Kidney epithelial cell (primary cell): ENCODE measurements around the gene LHX4. TPM values are rescaled to one million over a fixed set of nuclear protein-coding genes. Genes with fewer than 3 reads are reported as not detected.

Experiments
- DNase-seq: peaks from one replicate; pipeline ENCODE4 v3.0.0-alpha.2; 2010; ENCODE audit warnings: low read depth
- H3K27me3 ChIP-seq: 2 replicates; pipeline ENCODE4 v1.6.0; 2011; ENCODE audit warnings: low read length; ENCODE audit not compliant: control insufficient read depth, insufficient read depth
- H3K36me3 ChIP-seq: 2 replicates; pipeline ENCODE4 v1.5.1; 2011; ENCODE audit warnings: low read length; ENCODE audit not compliant: control insufficient read depth, insufficient read depth
- H3K4me3 ChIP-seq: 2 replicates; pipeline ENCODE4 v1.5.1; 2011; ENCODE audit warnings: low read depth, mild to moderate bottlenecking, control low read depth, low read length
- CTCF ChIP-seq: IDR thresholded peaks from 2 replicates; pipeline ENCODE4 v1.5.1; 2011; ENCODE audit warnings: mild to moderate bottlenecking, moderate library complexity, low read length, control low read depth, inconsistent platforms; ENCODE audit not compliant: insufficient read depth, poor library complexity, severe bottlenecking
- total RNA-seq: library from RNA; depleted of rRNA; stranded (reverse); fragments of >200 nt; gene quantifications from 2 replicates; pipeline ENCODE4 v1.2.3, GENCODE V29; 2015

Gene LHX4
- total RNA-seq, 1 donor from 2014 or later, result not detected

- Histone ChIP-seq H3K4me3 (no peak overlapping the region), H3K36me3 (no peaks in the 10 kb centered on the region), H3K27me3 (peaks cover 2% of the 10 kb centered on the region)
- no peak for TF ChIP-seq CTCF
- no peak for DNase-seq
Measured at GRCh38 chr1:180215856-180216625, 14.0 kb upstream of the LHX4 start.

- no peak for DNase-seq
- TF ChIP-seq CTCF, result no peak
- Histone ChIP-seq H3K27me3 (peaks cover 2% of the 10 kb centered on the region), H3K4me3 (no peak overlapping the region), H3K36me3 (no peaks in the 10 kb centered on the region)
Measured at GRCh38 chr1:180217006-180217405, 13.1 kb upstream of the LHX4 start.

GRCh38 chr1:180218806-180219765 is 11.0 kb upstream of the LHX4 start:
- H3K27me3 ChIP-seq, result peaks cover 8% of the 10 kb centered on the region
- no peak for DNase-seq
- no peak overlapping the region for H3K4me3 ChIP-seq
- no peaks in the 10 kb centered on the region for H3K36me3 ChIP-seq
- TF ChIP-seq CTCF, result no peak

GRCh38 chr1:180219776-180220175 is 10.3 kb upstream of the LHX4 start:
- H3K27me3 ChIP-seq, result peaks cover 15% of the 10 kb centered on the region
- no peak for TF ChIP-seq CTCF
- DNase-seq, result no peak

GRCh38 chr1:180221462-180221861 is 8.6 kb upstream of the LHX4 start:
- TF ChIP-seq CTCF, result no peak
- Histone ChIP-seq H3K36me3 (no peaks in the 10 kb centered on the region), H3K27me3 (peaks cover 28% of the 10 kb centered on the region), H3K4me3 (no peak overlapping the region)
- no peak for DNase-seq

More at GRCh38 chr1:180219776-180220175, 10.3 kb upstream of the LHX4 start:
- Histone ChIP-seq H3K4me3 (no peak overlapping the region), H3K36me3 (no peaks in the 10 kb centered on the region)
